Activated T-helper 1 cell treated with anti-CD3 and anti-CD28 coated beads, Interleukin-12 subunit alpha, Interleukin-12 subunit beta, Interleukin-2, Interleukin-4 antibody, amounts not matched to agents 30 ng/mL and 10 ng/mL and 1 ng/mL, durations not matched to agents 14 hours and 24 hours and 36 hours (primary cell): ENCODE data around the gene ADAMTS12. TPM values are rescaled to one million over a fixed set of nuclear protein-coding genes. Genes with fewer than 3 reads are reported as not detected.
"Not testable (repeated sequence)": the region's sequence is repeated elsewhere in the genome, so short reads cannot be mapped to it uniquely, and the experiment has no call there.

ENCODE experiments used
- DNase-seq: peaks from one replicate; pipeline ENCODE4 v3.0.0; 2021; ENCODE audit warnings: low spot score
- H3K27ac Mint-ChIP-seq: one replicate; pipeline ENCODE4 v1.8.0; 2021; ENCODE audit warnings: mild to moderate bottlenecking, mixed read lengths
- H3K27me3 Mint-ChIP-seq: one replicate; pipeline ENCODE4 v1.8.0; 2022; ENCODE audit warnings: mild to moderate bottlenecking, moderate library complexity, mixed read lengths; ENCODE audit not compliant: insufficient read depth
- H3K36me3 Mint-ChIP-seq: one replicate; pipeline ENCODE4 v1.8.0; 2021; ENCODE audit warnings: low read depth, mixed read lengths
- H3K4me1 Mint-ChIP-seq: one replicate; pipeline ENCODE4 v1.8.0; 2021; ENCODE audit warnings: low read depth, mixed read lengths
- H3K4me3 Mint-ChIP-seq: one replicate; pipeline ENCODE4 v1.8.0; 2021; ENCODE audit warnings: mild to moderate bottlenecking, moderate library complexity, mixed read lengths
- H3K9me3 Mint-ChIP-seq: one replicate; pipeline ENCODE4 v1.8.0; 2021; ENCODE audit warnings: mixed read lengths
- intact Hi-C: fragments of 100-400 bp; cut with micrococcal nuclease; formaldehyde crosslinking; loops from one replicate; pipeline ENCODE4 v1.15.1; 2024
- total RNA-seq: library from RNA; stranded (reverse); gene quantifications from 2 replicates; pipeline ENCODE4 v1.2.3, GENCODE V29; 2022

ADAMTS12 gene
- total RNA-seq, 1 donor from 2014 or later = not detected

DNA sequence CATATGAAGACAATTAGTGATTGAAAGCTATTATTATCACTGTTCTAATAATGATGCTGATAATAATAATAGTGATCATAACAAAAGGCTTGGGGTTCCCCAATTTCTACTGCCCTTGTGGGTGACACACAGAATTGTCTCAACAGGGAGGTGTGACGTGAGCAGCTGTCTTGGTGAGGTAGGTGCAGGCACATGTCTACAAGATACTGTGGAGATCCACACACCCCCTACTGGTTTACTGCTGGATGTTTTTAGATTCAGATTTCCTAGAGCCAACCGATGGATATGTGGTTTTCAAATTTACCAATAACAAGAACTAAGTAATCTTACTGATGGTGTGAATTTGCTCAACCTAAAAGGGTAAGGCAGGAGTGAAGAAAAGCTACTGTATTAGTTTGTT, 312.0 kb downstream of the ADAMTS12 start:
- Mint-ChIP-seq H3K4me3 (no peak overlapping the region), H3K36me3 (no peaks in the 10 kb centered on the region), H3K9me3 (peaks cover 8% of the 10 kb centered on the region), H3K27me3 (no peaks in the 10 kb centered on the region), H3K27ac (no peak overlapping the region), H3K4me1 (no peaks in the 10 kb centered on the region)
- intact Hi-C loops = no loop called here
- DNase-seq = no peak

DNA sequence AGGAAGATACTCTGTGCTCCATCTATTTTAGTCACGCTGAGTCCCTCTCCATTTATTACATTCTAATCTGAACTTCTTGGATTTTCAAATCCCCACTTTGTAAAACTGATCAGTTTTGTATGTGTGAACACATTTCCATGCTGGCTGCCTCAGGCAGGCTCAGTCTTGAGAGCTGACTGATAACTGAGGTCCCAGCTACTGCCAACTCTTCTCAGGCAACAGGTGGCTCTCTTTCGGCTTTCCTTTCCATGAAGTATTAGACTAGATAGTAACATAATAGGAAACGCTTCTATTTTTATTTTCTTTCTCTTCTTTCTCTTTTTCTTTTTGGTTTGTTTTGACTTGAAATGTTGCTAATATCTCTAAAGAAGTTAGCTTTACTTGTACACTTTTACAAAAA, 312.6 kb downstream of the ADAMTS12 start:
- Mint-ChIP-seq H3K27me3 (no peaks in the 10 kb centered on the region), H3K4me1 (no peaks in the 10 kb centered on the region), H3K27ac (no peak overlapping the region), H3K4me3 (no peak overlapping the region), H3K36me3 (no peaks in the 10 kb centered on the region), H3K9me3 (peaks cover 8% of the 10 kb centered on the region)
- no peak for DNase-seq
- intact Hi-C loops = no loop called here

DNA sequence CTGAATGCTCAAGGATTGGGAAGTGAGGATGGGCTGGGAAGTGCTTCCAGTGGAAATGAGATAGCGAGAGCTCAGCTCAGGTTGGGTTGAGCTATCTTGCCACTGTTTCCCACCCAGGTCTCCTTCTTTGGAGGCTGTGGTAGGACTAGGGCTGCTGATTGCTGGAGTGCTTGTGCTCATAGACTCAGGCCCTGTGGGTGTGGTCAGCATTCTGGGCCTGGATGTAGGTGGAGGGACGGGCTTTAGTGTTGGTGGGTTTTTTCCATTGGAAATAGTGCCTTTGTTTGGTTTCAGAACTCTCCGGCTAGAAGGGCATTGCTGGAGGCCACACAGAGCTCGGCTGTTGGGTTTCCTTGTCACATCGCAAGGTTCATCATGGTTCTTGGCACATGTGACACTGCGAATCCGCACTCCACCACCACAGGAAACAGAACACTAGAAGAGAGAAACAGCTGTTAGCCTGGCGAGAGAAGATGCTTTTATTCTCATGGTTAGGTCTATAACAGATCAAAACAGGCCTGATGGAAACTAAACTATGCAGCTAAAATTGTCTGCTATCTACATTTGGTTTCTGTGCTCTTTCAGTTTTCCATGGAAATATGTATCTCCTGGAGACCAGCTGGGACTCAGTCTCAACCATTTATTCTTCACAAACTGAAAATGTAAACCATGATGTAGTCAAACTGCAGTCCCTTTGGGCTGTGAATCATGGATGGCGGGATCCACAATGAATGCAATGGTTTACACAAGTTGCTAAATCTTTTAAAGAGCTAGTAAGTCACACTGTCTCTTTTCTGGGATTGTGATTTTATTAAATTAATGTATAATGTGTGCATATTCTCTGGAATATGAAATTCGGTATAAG, 314.8 kb downstream of the ADAMTS12 start:
- Mint-ChIP-seq H3K27ac (no peak overlapping the region), H3K27me3 (no peaks in the 10 kb centered on the region), H3K9me3 (peaks cover 8% of the 10 kb centered on the region), H3K36me3 (no peaks in the 10 kb centered on the region), H3K4me1 (no peaks in the 10 kb centered on the region), H3K4me3 (no peak overlapping the region)
- no peak for DNase-seq
- intact Hi-C loops = no loop called here

- intact Hi-C loops = no loop called here
- Mint-ChIP-seq H3K27ac (no peak overlapping the region), H3K4me3 (no peak overlapping the region), H3K4me1 (no peaks in the 10 kb centered on the region), H3K36me3 (no peaks in the 10 kb centered on the region), H3K27me3 (no peaks in the 10 kb centered on the region), H3K9me3 (no peaks in the 10 kb centered on the region)
- DNase-seq = no peak
Measured at GRCh38 chr5:33565324-33565723, 326.5 kb downstream of the ADAMTS12 start.

DNA sequence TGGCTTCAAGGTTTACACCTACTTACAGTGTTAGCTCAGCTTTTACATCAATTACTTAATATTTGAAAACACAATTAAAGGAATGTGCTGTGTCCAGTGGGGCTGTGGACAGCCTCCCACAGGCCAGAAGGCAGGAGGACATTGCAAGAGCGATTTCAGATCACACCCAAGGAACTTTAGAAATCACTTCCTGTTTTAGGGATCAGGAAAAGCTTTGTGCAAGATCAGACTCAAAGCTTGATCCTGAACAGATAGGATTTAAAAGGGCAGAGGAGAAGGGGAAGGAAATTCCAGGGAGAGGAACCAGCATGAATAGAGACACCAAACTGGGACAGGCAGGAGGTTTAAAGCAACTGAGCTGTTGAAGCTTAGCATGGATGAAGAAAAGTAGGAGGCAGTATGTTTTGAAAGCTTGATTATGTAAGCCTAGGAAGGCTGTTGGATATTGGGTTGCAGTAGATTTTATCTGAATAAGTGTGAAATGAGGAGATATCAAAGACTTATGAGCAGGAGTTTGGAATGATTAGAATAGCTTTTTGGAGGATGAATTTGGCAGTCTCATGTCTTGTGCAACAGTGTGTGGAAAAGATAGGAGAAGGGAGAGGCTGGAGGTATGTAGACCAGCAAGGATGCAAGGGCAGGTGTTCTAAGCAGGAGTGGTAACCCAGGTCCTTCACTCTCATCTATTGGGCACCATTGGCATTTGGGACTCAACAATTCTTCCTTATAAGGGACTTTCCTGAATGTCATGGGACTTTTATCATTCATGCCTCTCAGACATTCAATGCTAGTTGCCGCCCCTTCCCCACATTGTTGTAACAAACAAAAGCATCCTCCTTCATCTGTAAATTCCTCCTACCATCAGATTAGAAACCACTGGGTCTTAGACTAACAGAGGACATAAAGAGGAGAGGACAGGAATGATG, 327.5 kb downstream of the ADAMTS12 start:
- H3K4me1 Mint-ChIP-seq = no peaks in the 10 kb centered on the region
- H3K4me3 Mint-ChIP-seq = no peak overlapping the region
- H3K27ac Mint-ChIP-seq = no peak overlapping the region
- no peaks in the 10 kb centered on the region for H3K9me3 Mint-ChIP-seq
- no peak for DNase-seq
- H3K36me3 Mint-ChIP-seq = no peaks in the 10 kb centered on the region
- intact Hi-C loops = no loop called here
- H3K27me3 Mint-ChIP-seq = no peaks in the 10 kb centered on the region

GRCh38 chr5:33563530-33563929, 328.3 kb downstream of the ADAMTS12 start:
- Mint-ChIP-seq H3K27me3 (no peaks in the 10 kb centered on the region), H3K9me3 (no peaks in the 10 kb centered on the region), H3K4me1 (no peaks in the 10 kb centered on the region), H3K4me3 (no peak overlapping the region), H3K36me3 (no peaks in the 10 kb centered on the region), H3K27ac (no peak overlapping the region)
- no peak for DNase-seq
- intact Hi-C loops = no loop called here

DNA sequence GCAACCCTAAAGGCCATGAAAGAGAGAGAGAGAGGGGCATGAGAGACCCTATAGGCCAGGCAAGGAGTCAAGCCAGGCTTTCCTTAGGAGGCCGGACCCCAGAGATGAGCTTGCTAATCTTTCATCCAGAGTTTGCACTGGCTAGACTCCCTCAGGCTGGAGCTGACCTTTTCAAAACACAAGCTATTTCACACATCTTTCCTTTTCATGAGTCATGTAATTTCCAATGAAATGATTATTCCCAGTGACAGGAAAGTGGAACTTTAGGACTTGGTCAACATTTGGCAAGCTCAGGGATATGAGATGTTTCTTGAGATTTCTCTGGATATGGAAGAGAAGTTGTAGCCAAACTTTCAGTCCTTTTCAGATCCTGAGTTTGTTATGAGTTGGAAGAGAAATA, 333.3 kb downstream of the ADAMTS12 start:
- DNase-seq = no peak
- H3K4me1 Mint-ChIP-seq = peaks cover 7% of the 10 kb centered on the region
- H3K27ac Mint-ChIP-seq = no peak overlapping the region
- H3K36me3 Mint-ChIP-seq = no peaks in the 10 kb centered on the region
- no peaks in the 10 kb centered on the region for H3K27me3 Mint-ChIP-seq
- no peaks in the 10 kb centered on the region for H3K9me3 Mint-ChIP-seq
- no peak overlapping the region for H3K4me3 Mint-ChIP-seq
- intact Hi-C loops = no loop called here

- intact Hi-C loops = no loop called here
- Mint-ChIP-seq H3K4me3 (no peak overlapping the region), H3K27ac (no peak overlapping the region), H3K9me3 (no peaks in the 10 kb centered on the region), H3K36me3 (no peaks in the 10 kb centered on the region), H3K4me1 (peaks cover 7% of the 10 kb centered on the region), H3K27me3 (no peaks in the 10 kb centered on the region)
- no peak for DNase-seq
Measured at GRCh38 chr5:33557605-33558004, 334.2 kb downstream of the ADAMTS12 start.

DNA sequence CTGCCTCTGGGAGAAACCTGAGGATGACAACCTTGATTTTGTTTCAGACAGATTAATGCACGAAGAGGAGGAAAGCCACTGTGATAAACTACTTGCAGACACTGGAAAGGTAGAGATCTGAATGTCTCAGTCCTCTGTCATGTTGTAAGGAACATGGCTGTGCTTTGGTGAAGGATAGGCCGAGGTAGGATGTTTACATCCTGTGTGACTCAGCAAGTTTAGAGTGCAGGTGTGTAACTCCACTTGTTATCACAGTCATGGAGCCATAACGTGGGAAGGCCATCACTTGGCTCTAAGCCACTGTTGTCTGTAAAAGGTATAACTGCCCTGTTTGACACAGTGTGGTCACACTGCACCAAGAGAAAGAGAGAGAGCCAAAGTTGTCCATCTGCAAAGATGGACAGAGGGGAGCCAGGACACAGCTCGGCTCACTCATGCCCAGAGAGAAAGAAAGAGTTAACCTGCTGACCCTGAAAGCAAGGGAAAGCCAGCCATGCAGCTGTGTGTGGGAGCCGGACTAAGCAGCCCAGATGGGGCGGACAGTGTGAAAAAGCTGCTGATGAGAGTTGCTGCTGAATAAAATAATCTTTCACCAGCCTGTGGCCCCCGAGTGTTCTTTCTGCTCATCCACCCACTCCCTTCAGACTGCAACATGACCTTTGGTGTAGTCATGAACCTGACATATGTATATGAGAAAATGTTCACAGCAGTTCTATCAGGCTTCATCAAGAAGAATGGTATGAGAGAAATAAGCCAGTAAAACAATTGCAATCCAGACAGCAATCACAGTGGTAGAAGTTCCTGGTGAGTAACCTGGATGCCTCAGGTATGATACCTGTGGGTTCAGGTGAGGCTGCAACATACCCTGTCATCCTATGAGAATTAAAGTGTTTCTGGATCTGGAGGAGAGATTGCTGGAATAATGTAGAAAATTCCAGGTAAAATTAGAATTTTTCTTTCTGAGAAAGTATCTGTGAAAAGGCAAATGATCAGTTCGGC, 335.2 kb downstream of the ADAMTS12 start:
- H3K4me1 Mint-ChIP-seq = peaks cover 7% of the 10 kb centered on the region
- no peak overlapping the region for H3K4me3 Mint-ChIP-seq
- no peaks in the 10 kb centered on the region for H3K36me3 Mint-ChIP-seq
- DNase-seq = no peak
- intact Hi-C loops = no loop called here
- H3K27ac Mint-ChIP-seq = no peak overlapping the region
- H3K27me3 Mint-ChIP-seq = no peaks in the 10 kb centered on the region
- H3K9me3 Mint-ChIP-seq = no peaks in the 10 kb centered on the region

DNA sequence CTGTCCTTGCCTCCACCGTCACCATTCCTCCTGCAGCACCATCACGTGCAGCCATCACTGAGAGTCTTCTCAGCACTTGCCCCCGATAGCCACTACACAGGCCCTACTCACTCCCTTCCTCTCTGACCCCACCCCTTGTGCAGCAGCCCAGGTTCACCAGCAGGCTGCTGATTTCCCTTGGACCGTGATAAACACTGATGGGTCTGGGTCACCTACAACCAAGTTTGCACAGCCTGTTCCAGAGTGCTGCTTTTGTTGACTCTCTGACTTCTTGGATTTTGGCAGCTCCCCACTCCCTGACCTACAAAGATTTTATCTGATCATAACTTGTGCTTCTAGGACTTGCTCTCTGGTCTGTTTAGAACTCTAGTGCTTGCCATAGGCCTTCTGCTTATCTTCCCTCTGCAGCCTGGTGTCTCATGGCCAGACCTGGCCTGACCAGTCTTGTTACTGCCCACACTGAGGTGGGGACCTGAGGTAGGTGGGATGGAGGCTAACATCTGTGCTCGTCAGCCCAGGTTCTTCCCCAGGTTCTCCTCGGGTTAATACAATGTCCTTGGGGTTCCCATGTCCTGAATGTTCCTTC, 341.7 kb downstream of the ADAMTS12 start:
- H3K4me1 Mint-ChIP-seq = no peaks in the 10 kb centered on the region
- intact Hi-C loops = no loop called here
- no peak for DNase-seq
- H3K27ac Mint-ChIP-seq = no peak overlapping the region
- no peaks in the 10 kb centered on the region for H3K9me3 Mint-ChIP-seq
- no peak overlapping the region for H3K4me3 Mint-ChIP-seq
- H3K27me3 Mint-ChIP-seq = no peaks in the 10 kb centered on the region
- H3K36me3 Mint-ChIP-seq = no peaks in the 10 kb centered on the region

GRCh38 chr5:33539790-33540189, 352.0 kb downstream of the ADAMTS12 start:
- H3K4me1 Mint-ChIP-seq, H3K27me3 Mint-ChIP-seq, H3K36me3 Mint-ChIP-seq, H3K27ac Mint-ChIP-seq, H3K9me3 Mint-ChIP-seq, DNase-seq, intact Hi-C loops, H3K4me3 Mint-ChIP-seq: not testable (repeated sequence)

- no peaks in the 10 kb centered on the region for H3K36me3 Mint-ChIP-seq
- no peak overlapping the region for H3K27ac Mint-ChIP-seq
- H3K4me1 Mint-ChIP-seq = no peaks in the 10 kb centered on the region
- no peak overlapping the region for H3K4me3 Mint-ChIP-seq
- H3K27me3 Mint-ChIP-seq = no peaks in the 10 kb centered on the region
- H3K9me3 Mint-ChIP-seq = no peaks in the 10 kb centered on the region
- no peak for DNase-seq
- intact Hi-C loops = no loop called here
Measured at GRCh38 chr5:33539212-33539611, 352.6 kb downstream of the ADAMTS12 start.
